A673 (cell line): ENCODE data around the gene MRPL54.

Experiments
- CTCF ChIP-seq: fragments of 300-800, 200-600 bp; sonication (generic); conservative IDR thresholded peaks from 2 replicates; pipeline ENCODE4 v1.5.1; 2017; ENCODE audit warnings: low read depth, mild to moderate bottlenecking, antibody characterized with exemption, low read length, moderate library complexity, mixed read lengths
- EZH2 ChIP-seq: fragments of 200-600 bp; sonication (generic); IDR thresholded peaks from 2 replicates; pipeline ENCODE4 v1.6.1; 2017; ENCODE audit warnings: borderline replicate concordance, low read depth, mild to moderate bottlenecking, mixed read lengths, antibody characterized with exemption, low read length; ENCODE audit not compliant: poor library complexity, severe bottlenecking

- no peak for TF ChIP-seq CTCF
- no peak for TF ChIP-seq EZH2
Measured at GRCh38 chr19:3723110-3723488, 39.4 kb upstream of the MRPL54 start.
